ENCODE measurements around the gene EPHB6. TPM values are rescaled to one million over a fixed set of nuclear protein-coding genes. Genes with fewer than 3 reads are reported as not detected.

The EPHB6 gene
- total RNA-seq, 2 donors from 2014 or later = 37.1 to 84.0 TPM

GRCh38 chr7:142897691-142898090 is 42.8 kb downstream of the EPHB6 start:
- ATAC-seq (no peak), DNase-seq (no peak)
- Histone ChIP-seq H3K4me3 (no peak overlapping the region), H3K36me3 (replicated peaks in 1 of 2; ENCODE audit: insufficient read depth in 1 of 2, low read depth in 2 of 2) (no peaks in the 10 kb centered on the region), H3K27ac (no peak overlapping the region), H3K27me3 (no peaks in the 10 kb centered on the region), H3K4me1 (peaks cover 26% of the 10 kb centered on the region), H3K9me3 (no peaks in the 10 kb centered on the region)
- WGBS, 2 donors = 87 to 89% methylated on average over 7 of the region's 7 CpGs
- no peak for TF ChIP-seq POLR2A (IDR thresholded peaks at IDR 0.05)
- no peak for TF ChIP-seq CTCF (IDR thresholded peaks at IDR 0.05)
- intact Hi-C loops (cut with DNase I) = no loop called here

- Histone ChIP-seq H3K4me1 (peaks cover 26% of the 10 kb centered on the region), H3K36me3 (replicated peaks in 1 of 2; ENCODE audit: insufficient read depth in 1 of 2, low read depth in 2 of 2) (no peaks in the 10 kb centered on the region), H3K27ac (peak overlapping the region in 1 of 4 donors; percentile 1), H3K4me3 (no peak overlapping the region), H3K27me3 (no peaks in the 10 kb centered on the region), H3K9me3 (no peaks in the 10 kb centered on the region)
- 49 to 60% methylated on average over 3 of the region's 3 CpGs for WGBS, 2 donors
- intact Hi-C loops (cut with DNase I) = no loop called here
- TF ChIP-seq CTCF (IDR thresholded peaks at IDR 0.05) (no peak), POLR2A (IDR thresholded peaks at IDR 0.05) (no peak)
- ATAC-seq (peak; percentile 71), DNase-seq (peak in 3 of 4 donors; percentile 27 to 38 (median 32))
These were observed 43.7 kb downstream of the EPHB6 start for GRCh38 chr7:142898377-142899170.

GRCh38 chr7:142899661-142900060 is 44.8 kb downstream of the EPHB6 start:
- TF ChIP-seq POLR2A (IDR thresholded peaks at IDR 0.05) = no peak
- TF ChIP-seq CTCF (IDR thresholded peaks at IDR 0.05) = no peak
- Histone ChIP-seq H3K4me3 (no peak overlapping the region), H3K9me3 (no peaks in the 10 kb centered on the region), H3K4me1 (peaks cover 26% of the 10 kb centered on the region), H3K27me3 (no peaks in the 10 kb centered on the region), H3K27ac (peak overlapping the region in 3 of 4 donors; percentile 5 to 36 (median 24)), H3K36me3 (replicated peaks in 1 of 2; ENCODE audit: insufficient read depth in 1 of 2, low read depth in 2 of 2) (no peaks in the 10 kb centered on the region)
- WGBS, 2 donors = 22 to 36% methylated on average over 3 of the region's 3 CpGs
- intact Hi-C loops (cut with DNase I) = no loop called here
- DNase-seq = no peak
- no peak for ATAC-seq

GRCh38 chr7:142901426-142902259 is 46.8 kb downstream of the EPHB6 start:
- H3K36me3 ChIP-seq (replicated peaks in 1 of 2; ENCODE audit: insufficient read depth in 1 of 2, low read depth in 2 of 2) = no peaks in the 10 kb centered on the region
- intact Hi-C loops (cut with DNase I) = no loop called here
- WGBS, 2 donors = 63 to 65% methylated on average over 15 of the region's 15 CpGs
- H3K27me3 ChIP-seq = no peaks in the 10 kb centered on the region
- H3K27ac ChIP-seq = peak overlapping the region in 1 of 4 donors; percentile 16
- H3K4me1 ChIP-seq = peaks cover 26% of the 10 kb centered on the region
- peak; percentile 12 for ATAC-seq
- H3K9me3 ChIP-seq = no peaks in the 10 kb centered on the region
- TF ChIP-seq CTCF (IDR thresholded peaks at IDR 0.05) = no peak
- no peak for TF ChIP-seq POLR2A (IDR thresholded peaks at IDR 0.05)
- H3K4me3 ChIP-seq = no peak overlapping the region
- DNase-seq = no peak
